GM06990 (cell line): ENCODE data around the gene NUP107.

Experiments used
- DNase-seq: peaks from one replicate; pipeline ENCODE4 v3.0.0-alpha.2; 2011; ENCODE audit not compliant: insufficient read length; ENCODE audit errors: extremely low read depth
- H3K27me3 ChIP-seq: replicated peaks from 2 replicates; pipeline ENCODE4 v1.6.0; 2011; ENCODE audit warnings: low read length; ENCODE audit not compliant: control insufficient read depth, insufficient read depth
- H3K36me3 ChIP-seq: 2 replicates; pipeline ENCODE4 v1.5.1; 2011; ENCODE audit warnings: low read length; ENCODE audit not compliant: control insufficient read depth, insufficient read depth
- H3K4me3 ChIP-seq: replicated peaks from 2 replicates; pipeline ENCODE4 v1.5.1; 2011; ENCODE audit warnings: low read depth, mild to moderate bottlenecking, control low read depth, low read length
- CTCF ChIP-seq: IDR thresholded peaks from 2 replicates; pipeline ENCODE4 v1.5.1; 2011; ENCODE audit warnings: low read length, control low read depth, mild to moderate bottlenecking, inconsistent platforms; ENCODE audit not compliant: insufficient read depth, poor library complexity, severe bottlenecking

Gene NUP107

GRCh38 chr12:68769941-68770340 lies 83.2 kb downstream of the NUP107 start:
- no peak for TF ChIP-seq CTCF
- H3K27me3 ChIP-seq, result no peaks in the 10 kb centered on the region
- H3K36me3 ChIP-seq, result no peaks in the 10 kb centered on the region
- no peak for DNase-seq
- H3K4me3 ChIP-seq, result no peak overlapping the region

GRCh38 chr12:68771223-68771925 lies 84.6 kb downstream of the NUP107 start:
- no peak for DNase-seq
- H3K27me3 ChIP-seq, result no peaks in the 10 kb centered on the region
- no peak for TF ChIP-seq CTCF
- no peaks in the 10 kb centered on the region for H3K36me3 ChIP-seq
- no peak overlapping the region for H3K4me3 ChIP-seq

- Histone ChIP-seq H3K27me3 (no peaks in the 10 kb centered on the region), H3K4me3 (no peak overlapping the region), H3K36me3 (no peaks in the 10 kb centered on the region)
- TF ChIP-seq CTCF, result no peak
- DNase-seq, result no peak
Measured at GRCh38 chr12:68772714-68773113, 85.9 kb downstream of the NUP107 start.

- no peaks in the 10 kb centered on the region for H3K27me3 ChIP-seq
- no peak for DNase-seq
- no peak overlapping the region for H3K4me3 ChIP-seq
- TF ChIP-seq CTCF, result no peak
- no peaks in the 10 kb centered on the region for H3K36me3 ChIP-seq
Measured at GRCh38 chr12:68773582-68773981, 86.8 kb downstream of the NUP107 start.

GRCh38 chr12:68775121-68775630 lies 88.4 kb downstream of the NUP107 start:
- H3K27me3 ChIP-seq, result no peaks in the 10 kb centered on the region
- no peak overlapping the region for H3K4me3 ChIP-seq
- TF ChIP-seq CTCF, result no peak
- DNase-seq, result no peak
- no peaks in the 10 kb centered on the region for H3K36me3 ChIP-seq
